Nephron (organoid): ENCODE results near the gene TM9SF3.

Experiments
- H3K27ac Mint-ChIP-seq, 3 experiments: 2 replicates each; pipeline ENCODE4 v1.8.0; 2020; ENCODE audit warnings: mixed read lengths in 3 of 3, mild to moderate bottlenecking in 2 of 3, moderate library complexity in 1 of 3
- H3K27me3 Mint-ChIP-seq: 2 replicates; pipeline ENCODE4 v1.8.0; 2021; ENCODE audit warnings: low read depth, mild to moderate bottlenecking, moderate library complexity, mixed read lengths
- H3K36me3 Mint-ChIP-seq: 2 replicates; pipeline ENCODE4 v1.8.0; 2020; ENCODE audit warnings: low read depth, mixed read lengths
- H3K4me1 Mint-ChIP-seq: 2 replicates; pipeline ENCODE4 v1.8.0; 2020; ENCODE audit warnings: mixed read lengths
- H3K4me3 Mint-ChIP-seq, 3 experiments: 2 replicates each; pipeline ENCODE4 v1.8.0; 2020; ENCODE audit warnings: mild to moderate bottlenecking in 3 of 3, mixed read lengths in 3 of 3, moderate library complexity in 2 of 3
- H3K9me3 Mint-ChIP-seq: 2 replicates; pipeline ENCODE4 v1.8.0; 2020; ENCODE audit warnings: mixed read lengths
- TF ChIP-seq, protein P1 (sequence below), 3 experiments: fragments of 200-600 bp; sonication (generic); IDR thresholded peaks; one replicate each; pipeline ENCODE4 v1.5.0; 2021; ENCODE audit warnings: antibody characterized with exemption in 3 of 3; ENCODE audit not compliant: unreplicated experiment in 3 of 3

The TM9SF3 gene

GRCh38 chr10:96501985-96502384 is 84.8 kb downstream of the TM9SF3 start:
- TF ChIP-seq, protein P1, sequence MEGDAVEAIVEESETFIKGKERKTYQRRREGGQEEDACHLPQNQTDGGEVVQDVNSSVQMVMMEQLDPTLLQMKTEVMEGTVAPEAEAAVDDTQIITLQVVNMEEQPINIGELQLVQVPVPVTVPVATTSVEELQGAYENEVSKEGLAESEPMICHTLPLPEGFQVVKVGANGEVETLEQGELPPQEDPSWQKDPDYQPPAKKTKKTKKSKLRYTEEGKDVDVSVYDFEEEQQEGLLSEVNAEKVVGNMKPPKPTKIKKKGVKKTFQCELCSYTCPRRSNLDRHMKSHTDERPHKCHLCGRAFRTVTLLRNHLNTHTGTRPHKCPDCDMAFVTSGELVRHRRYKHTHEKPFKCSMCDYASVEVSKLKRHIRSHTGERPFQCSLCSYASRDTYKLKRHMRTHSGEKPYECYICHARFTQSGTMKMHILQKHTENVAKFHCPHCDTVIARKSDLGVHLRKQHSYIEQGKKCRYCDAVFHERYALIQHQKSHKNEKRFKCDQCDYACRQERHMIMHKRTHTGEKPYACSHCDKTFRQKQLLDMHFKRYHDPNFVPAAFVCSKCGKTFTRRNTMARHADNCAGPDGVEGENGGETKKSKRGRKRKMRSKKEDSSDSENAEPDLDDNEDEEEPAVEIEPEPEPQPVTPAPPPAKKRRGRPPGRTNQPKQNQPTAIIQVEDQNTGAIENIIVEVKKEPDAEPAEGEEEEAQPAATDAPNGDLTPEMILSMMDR (IDR thresholded peaks at IDR 0.05; ENCODE audit: unreplicated experiment in 3 of 3), result no peak
- Mint-ChIP-seq H3K27me3 (peaks cover 23% of the 10 kb centered on the region), H3K27ac (no peak overlapping the region), H3K9me3 (no peaks in the 10 kb centered on the region), H3K4me3 (no peak overlapping the region), H3K4me1 (peaks cover under 1% of the 10 kb centered on the region), H3K36me3 (no peaks in the 10 kb centered on the region)

- TF ChIP-seq, protein P1 (IDR thresholded peaks at IDR 0.05; ENCODE audit: unreplicated experiment in 3 of 3), result no peak
- H3K36me3 Mint-ChIP-seq, result no peaks in the 10 kb centered on the region
- H3K27me3 Mint-ChIP-seq, result peaks cover 23% of the 10 kb centered on the region
- H3K4me1 Mint-ChIP-seq, result no peaks in the 10 kb centered on the region
- H3K9me3 Mint-ChIP-seq, result no peaks in the 10 kb centered on the region
- H3K27ac Mint-ChIP-seq, result no peak overlapping the region
- no peak overlapping the region for H3K4me3 Mint-ChIP-seq
Measured at GRCh38 chr10:96500519-96500918, 86.3 kb downstream of the TM9SF3 start.

DNA sequence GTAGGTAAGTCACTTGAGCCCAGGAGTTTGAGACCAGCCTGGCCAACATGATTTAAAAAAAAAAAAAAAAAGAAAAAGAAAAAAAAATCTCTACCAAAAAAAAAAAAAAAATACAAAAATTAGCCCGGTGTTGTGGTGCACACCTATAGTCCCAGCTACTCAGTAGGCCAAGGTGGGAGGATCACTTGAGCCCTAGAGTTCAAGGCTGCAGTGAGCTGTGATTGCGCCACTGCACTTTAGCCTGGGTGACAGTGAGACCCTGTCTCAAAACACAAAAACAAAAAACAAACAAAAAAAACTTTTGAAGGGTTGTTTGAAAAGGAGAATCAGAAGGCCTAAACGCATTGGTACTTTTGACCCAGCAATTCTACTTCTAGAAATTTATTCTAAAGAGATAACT is 86.8 kb downstream of the TM9SF3 start:
- TF ChIP-seq, protein P1 (IDR thresholded peaks at IDR 0.05; ENCODE audit: unreplicated experiment in 3 of 3), result no peak
- no peaks in the 10 kb centered on the region for H3K9me3 Mint-ChIP-seq
- H3K4me3 Mint-ChIP-seq, result no peak overlapping the region
- peaks cover 24% of the 10 kb centered on the region for H3K27me3 Mint-ChIP-seq
- H3K27ac Mint-ChIP-seq, result no peak overlapping the region
- no peaks in the 10 kb centered on the region for H3K4me1 Mint-ChIP-seq
- H3K36me3 Mint-ChIP-seq, result no peaks in the 10 kb centered on the region

- Mint-ChIP-seq H3K4me1 (no peaks in the 10 kb centered on the region), H3K4me3 (no peak overlapping the region), H3K9me3 (no peaks in the 10 kb centered on the region), H3K27ac (no peak overlapping the region), H3K36me3 (no peaks in the 10 kb centered on the region), H3K27me3 (peaks cover 26% of the 10 kb centered on the region)
- TF ChIP-seq, protein P1 (IDR thresholded peaks at IDR 0.05; ENCODE audit: unreplicated experiment in 3 of 3), result no peak
Measured at GRCh38 chr10:96497391-96497790, 89.4 kb downstream of the TM9SF3 start.

DNA sequence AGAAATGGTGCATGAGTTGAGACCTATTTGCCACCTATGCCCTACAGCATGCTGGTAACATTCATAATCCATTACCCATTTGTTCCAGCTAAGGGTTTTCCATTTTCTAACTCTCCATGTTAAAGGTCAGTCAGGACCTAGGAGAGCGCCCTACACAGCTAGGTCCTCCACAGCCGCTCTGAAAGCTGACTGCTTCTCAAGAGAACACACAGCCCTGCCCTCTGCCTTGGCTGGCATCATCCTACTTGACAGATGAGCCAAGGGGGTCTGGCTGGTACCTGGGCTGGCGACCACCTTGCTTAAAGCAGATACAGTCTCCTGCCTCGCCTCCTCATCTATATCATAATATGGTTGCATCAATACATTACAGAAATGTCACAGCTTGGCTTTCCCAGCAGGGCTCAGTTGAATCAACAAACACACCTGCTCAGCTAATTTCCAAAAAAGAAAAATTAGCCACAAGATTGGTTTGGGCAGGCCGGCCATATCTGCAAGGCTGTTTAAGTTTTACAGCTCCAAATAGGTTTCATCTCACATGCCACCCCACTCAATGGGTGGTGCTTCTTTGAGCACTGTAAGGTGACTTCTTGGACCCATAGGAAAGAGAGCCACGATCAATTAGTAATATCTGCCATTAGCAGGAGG is 90.4 kb downstream of the TM9SF3 start:
- peaks cover 27% of the 10 kb centered on the region for H3K27me3 Mint-ChIP-seq
- H3K4me3 Mint-ChIP-seq, result no peak overlapping the region
- H3K4me1 Mint-ChIP-seq, result no peaks in the 10 kb centered on the region
- H3K9me3 Mint-ChIP-seq, result no peaks in the 10 kb centered on the region
- H3K36me3 Mint-ChIP-seq, result no peaks in the 10 kb centered on the region
- no peak overlapping the region for H3K27ac Mint-ChIP-seq
- TF ChIP-seq, protein P1 (IDR thresholded peaks at IDR 0.05; ENCODE audit: unreplicated experiment in 3 of 3), result no peak

DNA sequence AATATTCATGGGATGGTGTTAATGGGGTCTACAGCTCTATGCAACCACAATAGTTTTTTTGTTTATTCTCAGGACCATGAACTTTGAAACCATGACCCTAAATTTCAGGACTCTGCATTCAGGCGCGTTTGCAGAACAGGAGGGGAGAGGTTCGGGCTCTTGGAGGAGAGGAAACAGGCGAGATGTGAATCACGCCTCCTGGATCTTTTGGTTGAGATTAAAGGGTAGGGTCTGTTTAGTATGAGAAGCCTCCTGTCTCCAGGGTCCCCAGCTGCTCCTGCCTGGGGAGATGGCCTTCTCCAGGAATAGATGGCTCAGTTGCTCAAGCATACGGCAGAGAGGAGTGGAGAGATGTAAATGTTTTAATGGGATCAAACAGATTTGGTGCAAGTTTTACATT is 91.3 kb downstream of the TM9SF3 start:
- Mint-ChIP-seq H3K36me3 (no peaks in the 10 kb centered on the region), H3K4me3 (no peak overlapping the region), H3K27me3 (peaks cover 29% of the 10 kb centered on the region), H3K4me1 (no peaks in the 10 kb centered on the region), H3K27ac (no peak overlapping the region), H3K9me3 (no peaks in the 10 kb centered on the region)
- TF ChIP-seq, protein P1 (IDR thresholded peaks at IDR 0.05; ENCODE audit: unreplicated experiment in 3 of 3), result no peak
